AG10803 (cell line): Measurements from ENCODE around the gene UHRF2.

Experiments used
- DNase-seq: peaks from one replicate; pipeline ENCODE4 v3.0.0; 2010; ENCODE audit warnings: low read depth
- H3K4me3 ChIP-seq: 2 replicates; pipeline ENCODE4 v1.5.1; 2011; ENCODE audit warnings: mild to moderate bottlenecking, low read length, control low read depth
- CTCF ChIP-seq: conservative IDR thresholded peaks from 2 replicates; pipeline ENCODE4 v1.5.1; 2011; ENCODE audit warnings: mild to moderate bottlenecking, low read length, control low read depth, inconsistent platforms

The UHRF2 gene

DNA sequence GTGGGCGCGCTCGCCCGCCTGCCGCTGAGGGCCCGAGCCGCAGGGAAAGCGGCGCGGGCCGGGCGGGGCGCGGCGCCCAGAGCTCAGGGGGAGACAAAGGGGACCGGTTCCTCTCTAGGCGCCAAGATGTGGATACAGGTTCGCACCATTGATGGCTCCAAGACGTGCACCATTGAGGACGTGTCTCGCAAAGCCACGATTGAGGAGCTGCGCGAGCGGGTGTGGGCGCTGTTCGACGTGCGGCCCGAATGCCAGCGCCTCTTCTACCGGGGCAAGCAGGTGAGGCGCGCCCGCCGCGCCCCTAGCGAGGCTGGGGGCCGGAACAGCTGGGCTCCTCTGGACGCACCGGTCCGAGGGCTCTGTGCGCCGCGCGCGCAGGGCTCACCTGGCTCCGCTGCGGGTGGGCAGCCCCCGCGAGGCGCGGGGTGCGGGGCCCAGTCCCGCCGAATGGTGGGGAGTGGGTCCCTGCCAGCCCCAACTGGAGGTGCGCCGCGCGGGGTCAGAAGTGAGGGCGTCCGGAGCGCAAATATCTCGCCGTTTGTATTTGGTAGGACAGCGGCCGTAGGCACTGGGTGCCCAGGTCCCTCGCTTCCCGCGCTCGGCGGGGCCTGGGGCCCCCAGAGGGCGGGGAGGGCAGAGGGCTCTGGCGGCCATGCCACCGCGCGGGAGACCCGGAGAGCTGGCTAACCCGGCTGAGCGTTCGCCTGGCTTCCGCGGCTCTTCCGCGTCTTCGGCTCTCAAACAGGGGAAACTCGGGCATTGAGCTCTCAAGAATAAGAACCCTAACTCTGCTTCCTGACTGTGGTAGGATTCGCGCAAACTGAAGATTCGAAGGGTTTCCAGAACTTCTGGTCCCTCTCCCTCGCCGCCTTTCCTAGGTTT lies 607 bp downstream of the UHRF2 start:
- TF ChIP-seq CTCF: no peak
- peak; percentile 10 for DNase-seq
- peak overlapping the region; percentile 88 for H3K4me3 ChIP-seq

DNA sequence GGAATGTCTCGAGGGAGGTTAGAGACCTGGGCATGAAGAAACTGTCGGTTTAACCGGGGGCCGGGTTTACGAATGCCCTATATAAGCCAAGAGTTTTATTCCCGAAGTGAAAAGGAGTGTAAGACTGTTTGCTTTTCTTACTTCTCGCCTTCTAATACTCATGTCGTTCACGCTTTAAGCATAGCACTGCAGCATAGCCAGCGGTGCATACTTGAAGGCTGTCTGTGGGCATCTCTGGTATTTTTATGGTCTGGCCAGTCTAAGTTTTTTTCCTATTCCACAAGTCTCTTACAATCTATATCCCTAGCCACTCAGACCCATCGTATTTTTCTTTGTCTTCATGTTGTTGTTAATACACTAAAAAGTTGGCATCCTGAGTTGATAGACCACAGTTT lies 1.2 kb downstream of the UHRF2 start:
- TF ChIP-seq CTCF: no peak
- peak; percentile 83 for DNase-seq
- peak overlapping the region; percentile 88 for H3K4me3 ChIP-seq

- H3K4me3 ChIP-seq: peak overlapping the region; percentile 88
- no peak for DNase-seq
- no peak for TF ChIP-seq CTCF
These were observed 2.3 kb downstream of the UHRF2 start for GRCh38 chr9:6415266-6415665.

DNA sequence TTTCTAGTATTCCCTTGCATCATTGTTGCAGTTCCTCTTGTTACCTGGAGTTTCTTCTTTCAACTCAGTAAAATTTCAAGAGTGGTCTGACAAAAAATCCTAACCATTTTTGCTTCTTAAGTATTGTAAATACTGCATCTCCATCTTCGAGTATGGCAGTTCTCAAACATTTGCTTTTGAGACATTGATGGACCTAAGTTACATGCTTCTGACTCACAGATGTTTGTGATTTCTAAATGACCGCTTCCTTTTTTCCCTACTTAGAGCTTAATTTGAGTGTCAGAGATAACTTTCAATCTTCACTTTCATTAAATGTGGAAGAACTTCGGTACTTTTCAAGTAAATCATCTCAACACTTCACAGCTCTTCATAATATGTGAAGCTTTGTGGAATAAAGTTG lies 4.2 kb downstream of the UHRF2 start:
- TF ChIP-seq CTCF: no peak
- no peak overlapping the region for H3K4me3 ChIP-seq
- peak; percentile 25 for DNase-seq

- H3K4me3 ChIP-seq: no peak overlapping the region
- no peak for DNase-seq
- no peak for TF ChIP-seq CTCF
These were observed 5.8 kb downstream of the UHRF2 start for GRCh38 chr9:6418764-6419163.

DNA sequence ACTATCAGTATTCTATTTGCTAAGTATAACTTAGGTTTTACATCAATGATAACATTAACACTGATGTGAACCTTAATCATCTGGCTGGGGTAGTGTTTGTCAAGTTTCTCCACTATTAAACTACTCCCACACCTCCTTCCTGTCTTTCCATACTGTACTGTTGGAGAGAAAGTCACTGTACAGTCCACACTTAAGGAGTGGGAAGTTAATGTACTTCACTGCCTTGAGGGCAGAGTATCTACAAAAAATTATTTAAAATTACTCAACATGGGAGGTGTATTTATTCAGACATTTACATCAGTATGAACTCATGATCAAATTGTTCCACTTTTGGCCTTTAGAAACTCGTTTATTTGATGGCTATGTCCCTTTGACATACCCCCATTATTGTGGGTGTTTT lies 11.9 kb downstream of the UHRF2 start:
- DNase-seq: no peak
- no peak for TF ChIP-seq CTCF
- no peak overlapping the region for H3K4me3 ChIP-seq

GRCh38 chr9:6426117-6426516 lies 13.1 kb downstream of the UHRF2 start:
- H3K4me3 ChIP-seq: no peak overlapping the region
- TF ChIP-seq CTCF: no peak
- DNase-seq: peak; percentile 24
